ENCODE measurements around the gene SLC6A8. TPM values are rescaled to one million over a fixed set of nuclear protein-coding genes. Genes with fewer than 3 reads are reported as not detected.

The SLC6A8 gene
- polyA plus RNA-seq, 1 experiment: 6.9 TPM

- H3K27me3 ChIP-seq (ENCODE audit: control insufficient read depth, insufficient read depth, low read length): no peaks in the 10 kb centered on the region
- peak; percentile 53 for DNase-seq (ENCODE audit: low read depth, low spot score)
- H3K4me3 ChIP-seq (ENCODE audit: low read depth, low read length): peak within 1 kb of the TSS; percentile 66
- no peak for TF ChIP-seq CTCF (IDR thresholded peaks at IDR 0.05; ENCODE audit: low read depth, low read length)
- H3K27ac ChIP-seq (ENCODE audit: low read depth, low read length): peak within 1 kb of the TSS; percentile 65
- no peaks in the 10 kb centered on the region for H3K9me3 ChIP-seq (ENCODE audit: control insufficient read depth, insufficient read depth, low read length)
- POLR2A ChIA-PET: interaction anchor here (0.9 kb wide), 1 partner anchor 125 kb away, joined by 6 read pairs; the partner anchor contains the start of gene CCNQ
- CTCF ChIA-PET: no interaction called here
Measured at GRCh38 chrX:153724252-153725038, 36.7 kb downstream of the SLC6A8 start, which contains the start of the genes ABCD1 and BCAP31. TSS of gene ABCD1 (plus strand) at chrX:153724856. CDS start at chrX:153725267, 411 bp downstream. TSS of gene BCAP31 (minus strand) at chrX:153724387. CDS start at chrX:153723244, 1,143 bp downstream.

GRCh38 chrX:153725039-153725831, 37.5 kb downstream of the SLC6A8 start:
- H3K27ac ChIP-seq (ENCODE audit: low read depth, low read length): no peak overlapping the region
- DNase-seq (ENCODE audit: low read depth, low spot score): no peak
- peak overlapping the region; percentile 56 for H3K4me3 ChIP-seq (ENCODE audit: low read depth, low read length)
- ChIA-PET CTCF (no interaction called here), POLR2A (no interaction called here)
- no peak for TF ChIP-seq CTCF (IDR thresholded peaks at IDR 0.05; ENCODE audit: low read depth, low read length)
- H3K27me3 ChIP-seq (ENCODE audit: control insufficient read depth, insufficient read depth, low read length): no peaks in the 10 kb centered on the region
- no peaks in the 10 kb centered on the region for H3K9me3 ChIP-seq (ENCODE audit: control insufficient read depth, insufficient read depth, low read length)

GRCh38 chrX:153725832-153726285, 38.1 kb downstream of the SLC6A8 start:
- H3K9me3 ChIP-seq (ENCODE audit: control insufficient read depth, insufficient read depth, low read length): no peaks in the 10 kb centered on the region
- no peaks in the 10 kb centered on the region for H3K27me3 ChIP-seq (ENCODE audit: control insufficient read depth, insufficient read depth, low read length)
- H3K4me3 ChIP-seq (ENCODE audit: low read depth, low read length): 0 out of 2 replicates have a peak overlapping the region, but pooled peaks have one; percentile 40
- ChIA-PET CTCF (no interaction called here), POLR2A (no interaction called here)
- TF ChIP-seq CTCF (IDR thresholded peaks at IDR 0.05; ENCODE audit: low read depth, low read length): no peak
- DNase-seq (ENCODE audit: low read depth, low spot score): no peak
- no peak overlapping the region for H3K27ac ChIP-seq (ENCODE audit: low read depth, low read length)

- Histone ChIP-seq H3K9me3 (ENCODE audit: control insufficient read depth, insufficient read depth, low read length) (no peaks in the 10 kb centered on the region), H3K27me3 (ENCODE audit: control insufficient read depth, insufficient read depth, low read length) (no peaks in the 10 kb centered on the region), H3K4me3 (ENCODE audit: low read depth, low read length) (peak overlapping the region; percentile 40), H3K27ac (ENCODE audit: low read depth, low read length) (peak overlapping the region; percentile 61)
- ChIA-PET POLR2A (no interaction called here), CTCF (interaction anchor here (0.6 kb wide), 1 partner anchor 58 kb away, joined by 3 read pairs; no protein-coding TSS in a partner anchor)
- DNase-seq (ENCODE audit: low read depth, low spot score): no peak
- TF ChIP-seq CTCF (IDR thresholded peaks at IDR 0.05; ENCODE audit: low read depth, low read length): no peak
Measured at GRCh38 chrX:153726286-153727122, 38.8 kb downstream of the SLC6A8 start.

Measured in AG04450 (cell line).